ENCODE measurements around the gene EHD2. TPM values are rescaled to one million over a fixed set of nuclear protein-coding genes. Genes with fewer than 3 reads are reported as not detected.

The EHD2 gene
- total and polyA plus RNA-seq, 2 of the 13 experiments (the other 11 are each of a cell fraction or from before 2014, with no cell fraction given): 0.09 to 0.28 TPM

- TF ChIP-seq ZHX2 (IDR thresholded peaks at IDR 0.05; ENCODE audit: low read depth) (0 out of 2 replicates have a peak, but pooled peaks have one; percentile 13), ZHX2 (CRISPR knock-in tag; IDR thresholded peaks at IDR 0.05; ENCODE audit: borderline replicate concordance) (no peak), FLYWCH1 (CRISPR knock-in tag; IDR thresholded peaks at IDR 0.05) (no peak), UBTF (CRISPR knock-in tag; IDR thresholded peaks at IDR 0.05) (peak; percentile 73), SP5 (CRISPR knock-in tag; IDR thresholded peaks at IDR 0.05; ENCODE audit: borderline replicate concordance, low read depth) (peak; percentile 86), SP1 (IDR thresholded peaks at IDR 0.05) (no peak), SP1 (CRISPR knock-in tag; IDR thresholded peaks at IDR 0.05) (no peak), ZNF30 (CRISPR knock-in tag; IDR thresholded peaks at IDR 0.05) (no peak), ZFP91 (CRISPR knock-in tag; IDR thresholded peaks at IDR 0.05; ENCODE audit: borderline replicate concordance) (0 out of 2 replicates have a peak, but pooled peaks have one; percentile 10), TEAD3 (CRISPR knock-in tag; optimal IDR thresholded peaks at IDR 0.05; ENCODE audit: borderline replicate concordance) (peak; percentile 27), ZNF121 (CRISPR knock-in tag; IDR thresholded peaks at IDR 0.05) (no peak), ZNF878 (CRISPR knock-in tag; IDR thresholded peaks at IDR 0.05) (no peak), ZNF263 (CRISPR knock-in tag; IDR thresholded peaks at IDR 0.05) (0 out of 2 replicates have a peak, but pooled peaks have one; percentile 33), ZFX (CRISPR knock-in tag; IDR thresholded peaks at IDR 0.05; ENCODE audit: low read depth) (0 out of 2 replicates have a peak, but pooled peaks have one; percentile 17), SMYD3 (CRISPR knock-in tag; IDR thresholded peaks at IDR 0.05) (no peak), SRF (IDR thresholded peaks at IDR 0.05; ENCODE audit: low read depth, low read length) (no peak), ZNF280B (CRISPR knock-in tag; IDR thresholded peaks at IDR 0.05; ENCODE audit: borderline replicate concordance) (no peak)
These were observed 3.2 kb downstream of the EHD2 start (continued) for GRCh38 chr19:47716270-47716937.

All from HepG2 (cell line).